Stimulated activated CD4-positive, alpha-beta T cell treated with anti-CD3 and anti-CD28 coated beads, TNF-alpha, amount 100 ng/mL, for 4 hours (primary cell): ENCODE results near the gene CCNB2.
"Not testable (repeated sequence)": the region's sequence is repeated elsewhere in the genome, so short reads cannot be mapped to it uniquely, and the experiment has no call there.

ENCODE experiments used
- DNase-seq, 3 experiments: peaks; one replicate each; pipeline ENCODE4 v3.0.0-alpha.2; 2020; ENCODE audit warnings: low read depth in 3 of 3

Gene CCNB2

GRCh38 chr15:59133929-59134427 is 29.0 kb downstream of the CCNB2 start:
- DNase-seq = no peak

- DNase-seq = no peak
Measured at GRCh38 chr15:59137566-59137965, 32.6 kb downstream of the CCNB2 start.

DNA sequence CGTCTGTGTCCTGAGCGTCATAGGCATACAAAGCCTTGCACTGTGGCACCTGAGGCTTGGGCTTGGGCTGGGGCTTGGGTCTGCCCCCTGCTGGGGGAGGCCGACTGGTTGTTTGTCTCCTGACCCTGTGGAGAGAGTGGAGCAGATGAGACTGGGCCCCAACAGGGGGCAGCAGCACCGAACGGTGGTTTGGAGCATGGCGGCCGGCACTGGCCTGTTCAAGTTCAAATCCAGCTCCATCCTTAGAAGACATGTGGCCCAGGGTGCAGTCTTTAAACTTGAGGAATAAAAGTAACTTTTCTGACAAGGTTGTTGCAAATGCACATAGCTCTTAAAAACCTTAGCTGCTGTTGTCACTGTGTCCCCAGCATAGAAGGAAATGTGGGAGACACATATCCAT is 33.3 kb downstream of the CCNB2 start:
- DNase-seq = peak; percentile 11 to 23 (median 18)

GRCh38 chr15:59140422-59141226 is 35.7 kb downstream of the CCNB2 start:
- DNase-seq = no peak

GRCh38 chr15:59143281-59143680 is 38.3 kb downstream of the CCNB2 start:
- DNase-seq = no peak

DNA sequence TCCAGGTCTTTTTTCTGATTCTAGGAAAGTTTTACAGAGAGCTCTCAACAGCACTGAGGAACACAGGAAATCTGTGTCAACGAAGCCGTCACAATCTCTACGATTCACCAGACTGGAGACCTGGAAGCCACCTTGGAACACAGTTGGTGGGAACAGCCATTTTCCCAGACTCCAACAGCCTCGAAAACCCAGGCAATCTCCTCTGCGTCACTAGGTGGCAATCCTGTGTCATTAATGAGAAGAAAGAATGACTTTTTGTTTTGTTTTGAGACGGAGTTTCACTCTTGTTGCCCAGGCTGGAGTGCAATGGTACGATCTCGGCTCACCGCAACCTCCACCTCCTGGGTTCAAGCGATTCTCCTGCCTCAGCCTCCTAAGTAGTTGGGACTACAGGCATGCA is 39.6 kb downstream of the CCNB2 start:
- DNase-seq = not testable (repeated sequence)

DNA sequence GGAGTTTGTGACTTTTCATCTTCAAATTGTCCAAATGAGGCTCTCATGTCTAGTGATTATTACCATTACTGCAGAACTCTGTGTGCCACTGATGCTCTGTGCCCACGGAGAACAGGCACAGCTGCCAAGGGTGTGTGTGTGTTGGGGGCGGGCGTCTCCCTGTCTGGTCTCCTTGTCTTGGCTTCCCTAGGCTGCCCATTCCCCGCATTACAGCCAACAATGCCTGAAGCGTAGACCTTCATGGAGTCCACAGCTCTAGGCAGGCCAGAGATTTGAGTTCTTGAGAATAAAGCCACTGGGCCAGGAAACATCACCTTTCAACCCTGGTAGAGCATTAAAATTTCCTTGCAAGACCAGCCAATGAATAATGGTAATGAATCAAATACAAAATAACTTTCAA is 42.7 kb downstream of the CCNB2 start:
- no peak for DNase-seq

DNA sequence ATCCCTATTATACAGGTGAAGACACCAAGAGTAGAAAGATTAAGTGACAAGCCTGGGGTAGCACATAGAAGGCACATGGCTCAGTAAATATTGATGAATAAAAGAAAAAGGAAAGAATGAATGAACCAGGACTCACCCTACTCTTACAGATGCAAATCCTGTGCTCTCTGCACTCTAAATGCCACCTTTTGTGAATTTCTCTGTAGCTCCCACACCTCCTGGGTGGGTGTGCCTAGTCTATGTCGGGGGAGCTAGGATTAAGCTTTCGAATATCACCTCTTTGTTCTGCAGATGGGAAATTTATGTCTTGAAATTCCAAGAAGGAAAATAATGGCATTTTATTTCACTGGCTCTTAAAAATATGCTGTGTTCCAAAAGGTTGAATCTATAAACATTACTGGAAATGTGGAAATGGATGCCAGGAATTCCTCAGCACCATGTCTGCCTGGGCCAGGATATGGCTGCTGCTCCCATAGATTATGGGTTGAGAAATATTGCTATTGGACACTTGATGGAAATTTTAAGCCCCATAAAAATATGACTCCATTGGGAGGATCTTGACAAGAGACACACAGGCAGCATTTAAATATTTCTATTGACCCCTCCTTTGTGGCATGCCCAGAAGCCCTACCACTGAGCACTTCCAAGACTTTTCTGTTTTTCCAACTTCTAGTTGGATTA is 43.3 kb downstream of the CCNB2 start:
- no peak for DNase-seq

DNA sequence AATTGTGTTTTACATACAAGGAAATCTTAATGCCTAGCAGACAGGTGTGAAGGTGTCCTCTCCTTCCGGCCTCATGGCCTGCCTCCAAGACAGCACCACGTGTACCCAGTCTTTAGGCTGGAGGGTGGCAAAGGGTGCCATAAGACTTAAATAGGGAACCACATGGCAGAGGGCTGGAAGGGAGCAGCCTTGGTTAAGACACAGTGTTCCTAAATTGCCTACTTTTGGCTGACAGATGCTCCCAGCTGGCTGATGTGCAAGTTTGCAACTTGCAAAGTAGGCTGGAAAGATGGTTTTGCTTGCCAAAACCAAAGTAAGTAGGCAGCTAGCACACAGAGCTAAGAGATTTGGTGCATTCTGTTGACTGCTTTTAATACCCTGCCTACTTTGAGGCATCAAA is 45.2 kb downstream of the CCNB2 start:
- no peak for DNase-seq

DNA sequence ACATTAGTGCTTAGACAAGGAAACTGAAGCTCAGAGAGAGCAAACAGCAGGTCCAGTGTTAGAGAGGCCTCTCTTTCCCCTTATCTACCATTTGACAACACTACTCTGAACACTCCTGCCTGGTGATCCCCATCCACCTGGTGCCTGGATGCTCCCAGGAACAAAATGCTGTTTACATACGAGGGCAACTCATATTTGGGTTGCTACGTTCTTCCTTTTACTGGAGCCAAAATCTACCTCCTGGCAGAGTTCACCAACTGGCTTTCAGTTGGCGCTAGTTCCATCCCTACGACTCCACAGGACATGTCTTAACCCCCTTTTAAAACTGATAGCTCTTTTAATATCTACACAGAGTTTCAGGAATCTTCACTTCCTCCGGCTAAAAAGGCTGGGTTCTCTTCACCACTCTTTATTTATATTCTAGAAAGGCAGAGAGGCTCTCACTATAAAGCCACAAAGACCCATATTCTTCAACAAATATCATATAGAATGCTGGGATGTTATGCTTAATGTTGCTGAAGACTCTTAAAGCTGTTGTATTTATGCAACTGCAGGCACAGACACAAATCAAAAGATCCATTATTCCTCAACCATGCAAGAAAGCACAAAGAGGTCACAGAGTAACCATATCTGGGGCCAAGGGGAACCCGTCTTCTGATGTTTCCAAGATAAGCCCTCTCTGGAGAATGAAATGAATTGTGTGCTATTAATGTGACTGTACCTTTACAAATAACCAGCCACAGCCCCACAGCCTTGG is 47.9 kb downstream of the CCNB2 start:
- DNase-seq = no peak

DNA sequence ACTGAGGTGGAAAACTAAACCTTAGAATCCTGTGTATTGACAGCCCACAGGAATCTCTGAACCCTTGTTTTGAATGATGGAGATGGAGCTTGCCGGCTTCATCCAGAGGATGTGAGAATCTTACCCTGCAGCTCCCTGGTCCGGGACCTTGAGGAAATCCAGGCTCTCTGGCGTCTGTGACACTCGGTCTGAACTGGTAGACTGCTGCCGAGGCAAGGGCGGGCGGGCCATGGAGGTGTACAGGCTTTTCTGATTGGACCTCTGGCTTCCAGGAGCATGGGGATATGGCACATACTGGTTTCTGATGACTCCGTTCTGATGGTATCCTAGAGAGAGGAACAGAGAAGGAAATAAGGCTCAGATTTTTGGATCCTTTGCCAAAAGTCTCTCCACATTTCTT is 48.5 kb downstream of the CCNB2 start:
- DNase-seq = no peak

DNA sequence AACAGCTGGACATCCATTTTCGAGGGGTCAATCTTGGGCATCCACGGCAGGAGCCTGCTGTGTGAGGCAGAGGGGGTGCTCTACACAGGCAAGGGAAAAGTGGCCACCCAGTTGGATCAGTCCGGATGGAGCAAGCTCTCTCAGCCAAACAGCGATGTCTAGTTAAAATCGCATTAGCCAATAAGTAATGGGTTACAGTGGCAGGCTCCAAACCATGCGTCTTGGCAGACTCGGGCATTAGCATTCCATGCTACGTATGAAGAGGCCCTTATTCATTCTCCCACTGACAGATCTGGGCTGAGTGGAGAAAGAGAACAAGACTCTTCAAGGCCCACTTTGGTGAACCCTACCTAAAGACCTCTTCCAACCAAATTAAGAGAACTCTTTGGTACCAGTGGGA is 49.3 kb downstream of the CCNB2 start:
- DNase-seq = no peak

DNA sequence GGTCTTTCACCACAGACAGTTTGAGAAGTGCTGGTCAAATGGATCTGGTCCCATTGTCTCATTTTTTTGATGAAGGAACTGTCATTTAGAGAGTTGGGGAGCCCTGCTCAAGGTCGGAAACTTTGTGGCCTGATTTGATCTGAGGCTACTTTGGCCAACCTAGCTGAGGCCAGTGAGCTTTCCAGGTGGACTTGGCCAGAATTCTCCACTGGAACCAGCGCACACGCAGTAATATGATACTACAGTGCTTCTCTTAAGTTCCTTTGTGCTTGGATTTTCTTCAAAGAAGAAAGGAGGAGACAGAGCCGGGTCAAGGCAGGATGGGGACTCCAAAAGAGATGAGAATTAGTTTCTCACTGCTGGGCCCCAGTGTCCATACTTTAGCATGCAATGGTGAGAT is 50.5 kb downstream of the CCNB2 start:
- no peak for DNase-seq

GRCh38 chr15:59157396-59157795 is 52.5 kb downstream of the CCNB2 start:
- no peak for DNase-seq

DNA sequence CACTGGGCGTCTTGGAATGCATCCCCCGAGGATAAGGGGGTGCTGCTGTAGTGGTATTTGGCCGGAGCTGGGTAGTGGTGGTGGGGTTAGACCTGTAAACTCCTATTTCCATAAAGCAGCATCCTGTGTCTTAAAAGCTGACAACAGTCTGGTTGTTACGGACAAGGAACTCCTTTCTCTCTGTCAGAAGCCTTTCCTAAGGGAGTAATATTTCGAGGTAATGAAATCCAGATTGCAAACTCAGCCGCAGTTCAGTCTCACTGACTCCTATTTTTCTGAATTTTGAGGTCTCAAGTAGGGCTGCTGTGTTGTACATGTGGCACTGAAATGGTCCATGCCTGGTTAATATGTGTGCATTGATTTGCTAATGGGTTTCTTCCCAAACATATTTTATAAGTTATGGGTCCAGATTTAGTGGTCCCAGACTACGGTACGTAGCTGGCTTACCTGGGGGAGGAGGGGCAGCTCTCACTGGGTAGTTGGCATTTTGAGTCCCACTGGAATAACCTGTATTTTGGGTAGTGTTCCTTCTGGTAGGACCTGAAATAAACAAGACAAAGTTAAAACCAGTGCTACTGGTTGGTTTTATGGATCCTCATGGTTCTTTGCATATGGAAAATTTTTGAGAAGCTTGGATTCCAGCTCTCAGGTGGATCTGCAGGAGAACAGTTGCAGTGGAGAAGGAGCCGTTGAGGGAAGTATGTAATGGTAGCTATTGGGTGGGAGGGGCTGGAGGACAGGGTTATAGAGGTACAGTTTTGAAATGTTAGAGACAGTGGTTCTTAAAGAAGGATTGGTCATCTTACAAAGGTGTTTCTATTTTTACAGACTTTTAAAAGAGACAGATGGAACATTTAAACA is 53.1 kb downstream of the CCNB2 start:
- no peak for DNase-seq

- no peak for DNase-seq
Measured at GRCh38 chr15:59158701-59159034, 53.7 kb downstream of the CCNB2 start.

GRCh38 chr15:59159210-59159609 is 54.3 kb downstream of the CCNB2 start:
- no peak for DNase-seq

- DNase-seq = no peak
Measured at GRCh38 chr15:59160880-59161593, 56.1 kb downstream of the CCNB2 start.

DNA sequence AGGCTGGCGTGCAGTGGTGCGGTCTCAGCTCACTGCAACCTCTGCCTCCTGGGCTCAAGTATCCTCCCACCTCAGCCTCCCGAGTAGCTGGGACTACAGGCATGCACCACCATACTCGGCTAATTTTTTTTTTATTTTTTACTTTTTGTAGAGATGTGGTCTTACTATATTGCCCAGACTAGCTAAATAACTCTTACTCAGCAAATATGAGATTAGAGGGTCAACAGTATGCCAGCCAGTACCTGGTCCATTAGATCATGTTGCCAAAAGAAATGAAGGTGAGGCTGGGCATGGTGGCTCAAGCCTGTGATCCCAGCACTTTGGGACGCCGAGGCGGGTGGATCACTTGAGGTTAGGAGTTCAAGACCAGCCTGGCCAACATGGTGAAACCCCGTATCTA is 57.1 kb downstream of the CCNB2 start:
- not testable (repeated sequence) for DNase-seq

DNA sequence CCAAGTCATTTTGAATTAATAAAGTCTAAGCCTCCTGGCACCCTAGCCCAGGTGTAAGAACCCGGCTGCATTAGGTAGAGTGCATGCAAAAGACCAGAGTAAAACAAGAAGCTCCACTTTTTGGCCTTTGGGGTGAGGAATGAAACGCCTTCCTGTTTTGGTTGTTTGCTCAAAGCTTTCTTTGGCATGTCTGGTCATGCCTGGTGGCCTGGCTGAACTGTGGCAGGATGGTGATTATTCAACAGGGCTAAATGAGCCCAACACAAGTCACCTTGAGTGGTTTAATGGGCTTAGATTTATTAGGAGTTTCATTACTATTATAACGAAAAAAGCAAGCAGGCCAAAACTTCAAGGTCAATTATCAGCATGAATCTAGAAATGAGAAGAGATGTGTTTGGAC is 60.8 kb downstream of the CCNB2 start:
- DNase-seq = no peak

DNA sequence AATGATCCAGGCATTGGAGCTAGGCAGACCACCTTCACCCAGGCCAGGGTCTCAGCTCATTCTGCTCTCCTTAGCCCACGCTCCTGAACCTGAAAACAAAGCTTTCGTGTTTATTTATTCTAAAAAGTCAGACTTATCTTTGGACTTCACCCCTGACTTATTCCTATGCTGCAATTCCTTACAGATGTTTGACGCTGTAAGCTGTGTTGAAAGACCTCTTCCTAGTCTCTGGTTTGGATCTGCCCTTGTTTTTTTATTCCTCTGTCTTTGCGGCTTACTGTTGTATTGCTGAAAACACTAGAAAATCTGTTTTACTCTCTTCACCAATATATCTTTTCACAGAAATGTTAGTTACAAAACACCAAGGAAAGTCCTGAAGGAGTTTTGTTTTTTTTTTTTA is 61.2 kb downstream of the CCNB2 start:
- DNase-seq = no peak
